MCF 10A (cell line): ENCODE data around the gene PTPRG. TPM values are rescaled to one million over a fixed set of nuclear protein-coding genes. Genes with fewer than 3 reads are reported as not detected.
A peak's percentile ranks its signal among the peaks of the same experiment; 100 is the strongest.

Experiments
- BruUV-seq: library from RNA; stranded (reverse); fragments of 400-500 nt; replicated peaks from 2 replicates; lab custom pipeline; 2021; lab: Mats Ljungman, UMichigan
- CTCF ChIA-PET: fragments of 300-600 bp; sonication (Branson Sonifier 250); formaldehyde crosslinking; extraction: SDS; loops from one replicate; lab custom pipeline; 2021; ENCODE audit warnings: antibody characterized with exemption, inconsistent platforms; lab: Yijun Ruan, JAX
- POLR2A ChIA-PET: fragments of 300-600, 350-650 bp; sonication (Branson Sonifier 250); formaldehyde crosslinking; extraction: SDS; loops from one replicate; lab custom pipeline; 2020; ENCODE audit warnings: antibody characterized with exemption, inconsistent platforms; lab: Yijun Ruan, JAX
- DNase-seq: peaks from one replicate; pipeline ENCODE4 v3.0.0-alpha.2; 2018; ENCODE audit not compliant: unreplicated experiment
- H3K27ac Mint-ChIP-seq: one replicate; pipeline ENCODE4 v1.8.0; 2022; ENCODE audit warnings: mild to moderate bottlenecking, low read depth, mixed read lengths; ENCODE audit not compliant: unreplicated experiment
- H3K27me3 Mint-ChIP-seq: one replicate; pipeline ENCODE4 v1.8.0; 2022; ENCODE audit warnings: mixed read lengths; ENCODE audit not compliant: insufficient read depth, unreplicated experiment
- H3K36me3 Mint-ChIP-seq: one replicate; pipeline ENCODE4 v1.8.0; 2022; ENCODE audit warnings: mild to moderate bottlenecking, moderate library complexity, mixed read lengths; ENCODE audit not compliant: insufficient read depth, unreplicated experiment
- H3K4me1 Mint-ChIP-seq: one replicate; pipeline ENCODE4 v1.8.0; 2022; ENCODE audit warnings: mixed read lengths; ENCODE audit not compliant: insufficient read depth, unreplicated experiment
- H3K4me3 Mint-ChIP-seq: one replicate; pipeline ENCODE4 v1.8.0; 2022; ENCODE audit warnings: mild to moderate bottlenecking, moderate library complexity, mixed read lengths; ENCODE audit not compliant: unreplicated experiment
- H3K9me3 Mint-ChIP-seq: one replicate; pipeline ENCODE4 v1.8.0; 2022; ENCODE audit warnings: mixed read lengths; ENCODE audit not compliant: unreplicated experiment
- CTCF ChIP-seq: fragments of 200-600 bp; IDR thresholded peaks from one replicate; pipeline ENCODE4 v1.8.0; 2022; ENCODE audit warnings: antibody characterized with exemption, mild to moderate bottlenecking; ENCODE audit not compliant: unreplicated experiment
- intact Hi-C: fragments of 100-400 bp; cut with micrococcal nuclease; formaldehyde crosslinking; loops from 2 replicates; pipeline ENCODE4 v1.14.1; 2022
- total RNA-seq: library from RNA; stranded (reverse); gene quantifications from 2 replicates; pipeline ENCODE4 v1.2.3, GENCODE V29; 2022

Gene PTPRG
- total RNA-seq, 1 experiment from 2014 or later: 54.5 TPM

GRCh38 chr3:61725851-61726333 is 164.5 kb downstream of the PTPRG start:
- no peaks in the 10 kb centered on the region for H3K27me3 Mint-ChIP-seq
- no TSS peak for BruUV-seq
- TF ChIP-seq CTCF: no peak
- intact Hi-C loops: loop anchor here (10.0 kb wide), 1 partner anchor 891 kb away; no protein-coding TSS in a partner anchor
- ChIA-PET CTCF (interaction anchor here (0.5 to 0.6 kb wide), 3 partner anchors 34 to 462 kb away, joined by 3 to 4 read pairs (median 3); no protein-coding TSS in a partner anchor), POLR2A (no interaction called here)
- H3K36me3 Mint-ChIP-seq: peaks cover 9% of the 10 kb centered on the region
- H3K4me1 Mint-ChIP-seq: peaks cover 16% of the 10 kb centered on the region
- H3K27ac Mint-ChIP-seq: no peak overlapping the region
- peak; percentile 7 for DNase-seq
- H3K9me3 Mint-ChIP-seq: no peaks in the 10 kb centered on the region
- H3K4me3 Mint-ChIP-seq: no peak overlapping the region

DNA sequence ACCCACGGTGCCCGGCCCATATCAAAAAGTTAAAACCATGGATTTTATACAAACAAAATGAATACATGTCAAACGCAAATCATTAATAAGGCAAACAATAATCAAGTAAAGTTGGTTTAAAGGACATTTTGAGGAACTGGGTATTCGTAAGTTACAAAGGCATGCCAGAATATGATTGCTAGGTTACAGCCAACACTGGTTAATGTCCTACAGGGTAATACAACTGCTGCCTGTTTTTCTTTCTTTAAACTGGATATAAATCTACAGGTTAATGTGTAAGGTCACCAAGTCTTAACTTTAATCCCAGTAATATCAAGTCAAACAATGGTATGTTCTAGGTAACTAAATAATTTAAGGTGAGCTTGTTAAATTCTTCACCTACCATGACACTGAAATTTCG is 166.1 kb downstream of the PTPRG start:
- no TSS peak for BruUV-seq
- H3K27me3 Mint-ChIP-seq: no peaks in the 10 kb centered on the region
- intact Hi-C loops: loop anchor here (10.0 kb wide), 1 partner anchor 893 kb away; no protein-coding TSS in a partner anchor
- ChIA-PET POLR2A (interaction anchor here (0.6 to 1.0 kb wide), 4 partner anchors 8 to 1349 kb away, joined by 3 read pairs; no protein-coding TSS in a partner anchor), CTCF (interaction anchor here (1.0 kb wide), 1 partner anchor 12 kb away, joined by 4 read pairs; no protein-coding TSS in a partner anchor)
- DNase-seq: no peak
- H3K4me1 Mint-ChIP-seq: peaks cover 20% of the 10 kb centered on the region
- no peak for TF ChIP-seq CTCF
- no peak overlapping the region for H3K27ac Mint-ChIP-seq
- H3K9me3 Mint-ChIP-seq: no peaks in the 10 kb centered on the region
- peaks cover 5% of the 10 kb centered on the region for H3K36me3 Mint-ChIP-seq
- no peak overlapping the region for H3K4me3 Mint-ChIP-seq

DNA sequence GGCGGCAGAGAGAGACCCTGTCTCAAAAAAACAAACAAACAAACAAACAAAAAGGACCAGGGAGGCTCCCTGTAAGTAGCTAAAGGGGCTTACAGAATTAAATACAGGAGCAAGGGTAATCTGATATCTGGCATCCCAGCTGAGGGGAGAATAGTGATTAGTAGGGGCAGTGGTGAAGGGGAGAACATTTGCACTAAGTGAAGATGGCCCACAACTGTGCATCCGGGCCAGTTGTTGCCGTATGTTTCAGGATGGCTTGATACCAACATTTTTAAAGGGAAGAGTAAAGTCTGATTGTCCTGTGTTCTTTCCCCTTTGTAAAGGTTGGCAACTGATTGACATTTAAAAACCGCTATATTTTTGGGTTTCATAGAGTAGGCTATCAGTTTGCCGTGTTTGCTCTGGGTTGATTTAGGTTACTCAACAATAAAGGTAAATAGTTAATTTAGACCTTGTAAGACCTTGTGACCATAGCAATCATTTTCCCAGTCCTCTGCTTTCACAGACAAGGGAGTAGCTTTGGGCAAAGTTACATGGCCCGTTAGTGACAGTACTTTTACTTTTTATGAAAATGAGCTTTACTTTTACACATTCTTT is 167.8 kb downstream of the PTPRG start:
- peaks cover 24% of the 10 kb centered on the region for H3K4me1 Mint-ChIP-seq
- peaks cover 7% of the 10 kb centered on the region for H3K36me3 Mint-ChIP-seq

More for the DNA sequence above, 167.8 kb downstream of the PTPRG start:
- no TSS peak for BruUV-seq
- H3K27ac Mint-ChIP-seq: peak overlapping the region; percentile 18
- DNase-seq: no peak
- no peaks in the 10 kb centered on the region for H3K27me3 Mint-ChIP-seq
- ChIA-PET POLR2A (interaction anchor here (1.5 kb wide), 1 partner anchor 40 kb away, joined by 3 read pairs; no protein-coding TSS in a partner anchor), CTCF (interaction anchor here (0.6 to 0.7 kb wide), 3 partner anchors 130 to 309 kb away, joined by 3 to 4 read pairs (median 3); no protein-coding TSS in a partner anchor)
- no peaks in the 10 kb centered on the region for H3K9me3 Mint-ChIP-seq
- no peak for TF ChIP-seq CTCF
- intact Hi-C loops: loop anchor here (10.0 kb wide), 1 partner anchor 894 kb away; no protein-coding TSS in a partner anchor
- no peak overlapping the region for H3K4me3 Mint-ChIP-seq
